AG08395 (cell line): ENCODE measurements around the gene GKN2.
A peak's percentile ranks its signal among the peaks of the same experiment; 100 is the strongest.
"Not testable (repeated sequence)": the region's sequence is repeated elsewhere in the genome, so short reads cannot be mapped to it uniquely, and the experiment has no call there.

Experiments
- DNase-seq: peaks from one replicate; pipeline ENCODE4 v3.0.0; 2012; ENCODE audit warnings: mixed read lengths, low spot score

GKN2 gene

GRCh38 chr2:68918497-68918896, 34.2 kb downstream of the GKN2 start:
- no peak for DNase-seq

- no peak for DNase-seq
Measured at GRCh38 chr2:68917034-68917718, 35.5 kb downstream of the GKN2 start.

GRCh38 chr2:68916226-68916625, 36.5 kb downstream of the GKN2 start:
- no peak for DNase-seq

DNA sequence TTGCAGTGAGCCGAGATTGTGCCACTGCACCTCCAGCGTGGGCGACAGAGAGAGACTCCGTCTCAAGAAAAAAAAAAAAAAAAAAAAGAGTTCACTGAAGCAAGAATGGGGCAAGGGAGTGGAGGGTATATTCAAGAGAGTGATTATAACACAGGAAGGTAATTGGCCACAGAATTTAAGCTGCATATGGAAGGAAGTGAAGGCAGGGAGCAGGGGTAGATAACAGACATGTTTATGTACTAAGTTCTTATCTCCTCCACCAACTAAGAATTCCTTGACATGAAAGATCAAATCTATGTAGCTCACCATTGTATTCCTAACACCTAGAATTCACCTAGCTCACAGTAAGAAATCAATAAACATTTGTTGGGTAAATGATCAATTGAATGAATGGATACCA, 37.3 kb downstream of the GKN2 start:
- no peak for DNase-seq

DNA sequence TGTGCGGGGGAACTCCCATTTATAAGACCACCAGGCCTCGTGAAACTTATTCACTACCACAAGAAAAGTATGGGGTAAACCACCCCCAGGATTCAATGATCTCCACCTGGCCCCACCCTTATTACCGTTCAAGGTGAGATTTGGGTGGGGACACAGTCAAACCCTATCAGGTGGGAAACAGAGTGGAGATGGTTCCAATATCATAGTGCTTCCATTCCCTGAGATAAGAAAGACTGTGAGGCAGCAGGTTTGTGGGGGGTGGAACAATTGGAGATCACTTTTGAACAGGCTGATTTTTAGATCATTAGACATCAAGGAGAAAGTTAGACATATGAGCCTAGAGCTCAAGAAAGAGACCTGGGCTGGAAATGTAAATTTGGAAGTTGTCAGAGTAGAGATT, 39.3 kb downstream of the GKN2 start:
- DNase-seq, result no peak

- DNase-seq, result no peak
Measured at GRCh38 chr2:68912732-68913131, 40.0 kb downstream of the GKN2 start.

GRCh38 chr2:68912111-68912510, 40.6 kb downstream of the GKN2 start:
- DNase-seq, result no peak

DNA sequence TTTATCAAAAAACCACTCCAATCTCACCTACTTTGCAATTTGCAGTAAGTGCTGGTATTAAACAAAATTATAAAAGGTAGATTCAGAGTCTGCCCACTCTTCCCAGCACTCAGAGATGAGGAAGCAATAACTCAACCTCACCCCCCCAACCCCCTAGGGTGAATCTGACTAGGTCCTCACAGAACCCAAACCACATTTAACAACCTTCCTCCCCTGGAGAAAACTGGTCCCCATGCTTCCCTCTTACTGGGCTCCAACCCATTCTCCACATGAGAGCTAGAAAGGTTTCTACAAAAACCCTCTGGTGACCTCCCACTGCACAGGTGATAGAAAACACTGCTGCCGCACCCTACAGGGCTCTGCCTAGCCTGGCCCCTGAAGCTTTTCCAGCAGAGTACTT, 41.0 kb downstream of the GKN2 start:
- no peak for DNase-seq

DNA sequence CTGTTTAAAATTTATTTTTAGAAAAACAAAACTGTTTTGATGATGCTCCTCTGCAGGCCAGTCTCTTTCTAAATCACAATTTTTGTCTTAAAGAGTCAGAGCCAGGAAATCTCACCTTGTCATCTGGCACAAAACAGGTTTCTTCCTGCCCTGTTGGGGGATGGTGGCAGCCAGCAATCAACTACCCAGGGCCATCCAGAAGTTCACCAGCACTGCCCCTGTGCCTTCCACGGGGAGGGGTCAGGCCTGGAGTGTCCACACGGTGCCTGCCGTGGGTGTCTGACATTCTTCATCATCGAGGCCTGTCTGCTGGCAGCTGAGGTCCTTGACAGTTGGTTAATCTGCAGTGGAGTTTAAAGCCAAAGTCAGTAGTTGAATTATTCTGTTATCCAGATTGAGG, 41.4 kb downstream of the GKN2 start:
- DNase-seq, result no peak

DNA sequence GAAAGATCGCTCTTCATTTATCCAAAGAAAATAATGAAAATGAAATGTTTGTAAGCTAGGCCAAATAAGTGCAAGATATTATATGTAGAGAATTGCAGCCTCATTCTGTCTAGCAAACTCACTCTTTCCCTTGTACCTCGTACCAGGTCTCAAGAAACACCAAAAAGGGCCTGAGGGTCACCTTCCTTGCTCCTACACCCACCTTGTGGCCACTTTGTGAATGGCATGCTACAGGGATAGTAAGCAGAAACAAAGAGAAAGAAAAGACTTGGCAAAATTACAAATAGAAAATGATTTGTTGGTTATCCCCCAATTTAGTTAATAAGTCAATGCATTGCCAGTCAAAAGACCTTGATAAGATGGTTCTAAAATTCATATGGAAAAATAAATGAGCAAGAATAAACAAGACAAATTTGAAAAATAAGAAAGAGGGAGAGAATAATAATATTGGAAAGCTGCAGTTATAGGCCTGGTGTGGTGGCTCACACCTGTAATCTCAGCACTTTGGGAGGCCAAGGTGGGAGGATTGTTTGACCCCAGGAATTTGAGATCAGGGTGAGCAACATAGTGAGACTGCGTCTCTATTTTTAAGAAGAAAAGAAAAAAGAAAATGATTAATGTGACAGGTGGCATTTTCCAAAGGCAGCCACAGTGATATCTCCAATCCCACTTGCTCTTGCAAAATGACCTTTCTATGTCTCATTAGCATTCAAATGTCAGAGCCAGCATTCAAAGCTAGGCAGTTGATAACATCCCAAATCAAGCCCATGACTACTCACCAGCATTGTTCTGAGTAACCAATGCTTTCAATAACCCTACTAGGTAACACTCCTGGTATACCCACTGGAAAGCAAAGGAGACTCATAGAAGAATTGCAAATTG, 42.7 kb downstream of the GKN2 start:
- peak; percentile 73 for DNase-seq

GRCh38 chr2:68908392-68908970, 44.2 kb downstream of the GKN2 start:
- DNase-seq, result peak; percentile 58

- DNase-seq, result no peak
Measured at GRCh38 chr2:68907920-68908253, 44.8 kb downstream of the GKN2 start.

DNA sequence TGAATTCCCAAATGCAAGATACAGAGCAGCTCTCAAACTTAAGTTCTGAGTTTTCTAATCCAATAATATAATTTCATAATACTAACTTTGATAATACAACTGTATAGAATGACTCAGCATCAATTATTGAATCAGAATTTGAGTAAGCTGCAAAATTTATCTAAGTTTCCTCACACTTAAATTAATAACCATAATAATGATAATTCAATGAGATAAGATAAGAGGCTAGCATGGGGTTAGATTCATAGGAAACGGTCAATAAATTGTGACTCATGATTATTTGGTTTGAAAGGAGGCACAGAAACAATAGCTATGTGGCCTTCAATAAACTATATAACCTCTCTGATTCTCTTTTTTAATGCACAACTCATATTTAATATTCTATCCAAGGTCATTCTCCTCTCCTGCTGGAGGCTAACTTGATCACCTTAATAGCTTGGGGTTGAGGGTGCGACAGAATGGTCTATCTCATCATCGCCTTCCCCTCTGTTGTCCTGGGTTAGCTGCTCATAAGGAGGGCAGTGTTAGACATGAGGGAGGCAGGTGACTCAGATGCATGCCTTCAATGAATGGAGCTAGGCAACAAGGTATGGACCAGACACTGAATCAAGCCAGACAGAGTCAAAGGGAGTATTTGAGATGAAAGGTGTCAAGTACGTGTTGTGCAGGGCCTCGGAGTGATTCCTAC, 45.3 kb downstream of the GKN2 start:
- DNase-seq, result no peak

DNA sequence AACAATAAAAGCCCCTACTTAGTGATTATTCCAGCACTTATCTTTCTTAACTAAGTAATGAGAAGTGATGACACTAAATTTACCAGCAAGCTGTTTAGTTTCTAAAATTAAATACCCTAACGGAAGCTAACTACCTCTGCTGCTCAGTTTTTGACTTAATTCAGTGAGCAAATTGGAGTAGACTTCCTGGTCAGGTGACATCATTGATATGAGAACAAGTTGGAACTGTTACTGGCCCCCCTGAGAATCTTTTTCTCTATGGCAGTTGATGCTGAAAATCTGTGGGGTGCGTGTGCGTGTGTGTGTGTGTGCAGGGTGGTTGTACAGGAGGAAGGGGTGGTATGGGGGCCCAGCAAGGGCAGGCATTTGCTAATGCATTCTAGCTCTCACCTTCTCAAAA, 46.0 kb downstream of the GKN2 start:
- DNase-seq, result no peak

DNA sequence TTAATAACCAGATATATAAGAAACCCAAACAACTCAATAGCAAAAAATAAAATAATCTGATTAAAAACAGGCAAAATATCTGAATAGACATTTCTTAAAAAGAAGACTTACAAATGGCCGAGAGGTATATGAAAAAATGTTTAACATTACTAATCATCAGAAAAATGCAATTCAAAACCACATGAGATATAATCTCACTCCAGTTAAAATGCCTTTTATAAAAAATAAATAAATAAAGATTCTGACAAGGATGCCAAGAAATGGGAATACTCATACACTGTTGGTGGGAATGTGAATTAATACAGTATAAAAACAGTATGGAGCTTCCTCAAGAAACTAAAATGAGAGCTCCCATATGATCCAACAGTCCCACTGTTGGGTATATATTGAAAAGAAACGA, 47.6 kb downstream of the GKN2 start:
- DNase-seq, result no peak

GRCh38 chr2:68901561-68901960, 51.1 kb downstream of the GKN2 start:
- no peak for DNase-seq

- no peak for DNase-seq
Measured at GRCh38 chr2:68901199-68901514, 51.5 kb downstream of the GKN2 start.

GRCh38 chr2:68900496-68901198, 52.0 kb downstream of the GKN2 start:
- DNase-seq, result no peak

DNA sequence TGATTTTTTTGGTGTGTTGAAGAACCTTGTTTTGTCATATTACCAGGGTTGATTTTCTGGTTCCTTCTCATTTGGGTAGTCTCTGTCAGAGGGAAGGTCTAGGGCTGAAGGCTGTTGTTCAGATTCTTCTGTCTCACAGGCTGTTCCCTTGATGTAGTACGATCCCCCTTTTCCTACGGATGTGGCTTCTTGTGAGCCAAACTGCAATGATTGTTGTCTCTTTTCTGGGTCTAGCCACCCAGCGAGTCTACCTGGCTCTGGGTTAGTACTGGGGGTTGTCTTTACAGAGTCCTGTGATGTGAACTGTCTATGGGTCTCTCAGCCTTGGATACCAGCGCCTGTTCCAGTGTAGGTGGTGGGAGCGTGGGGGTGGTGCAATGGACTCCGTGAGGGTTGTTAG, 56.7 kb downstream of the GKN2 start:
- DNase-seq, result not testable (repeated sequence)
